Measurements from ENCODE around the gene RFC4. TPM values are rescaled to one million over a fixed set of nuclear protein-coding genes. Genes with fewer than 3 reads are reported as not detected.

The RFC4 gene
- total and polyA plus RNA-seq, 4 donors, result 21.7 to 35.1 (median 31.3) TPM

DNA sequence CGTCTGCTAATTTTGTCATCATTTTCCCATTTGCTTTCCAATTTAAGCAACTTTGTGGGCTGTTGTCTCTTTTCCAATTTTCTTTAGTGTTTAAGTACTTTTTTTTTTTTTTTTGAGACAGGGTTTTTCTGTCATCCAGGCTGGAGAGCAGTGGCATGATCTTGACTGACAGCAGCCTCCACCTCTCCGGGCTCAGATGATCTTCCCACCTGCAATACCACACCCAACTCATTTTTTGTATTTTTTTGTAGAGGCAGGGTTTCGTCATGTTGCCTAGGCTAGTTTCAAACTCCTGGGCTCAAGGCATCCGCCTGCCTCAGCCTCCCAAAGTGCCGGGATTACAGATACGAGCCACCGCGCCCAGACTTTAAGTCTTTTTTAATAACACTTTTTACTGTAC lies 49.1 kb downstream of the RFC4 start:
- 87% methylated on average over 3 of the region's 8 CpGs for WGBS (ENCODE audit: insufficient coverage)

DNA sequence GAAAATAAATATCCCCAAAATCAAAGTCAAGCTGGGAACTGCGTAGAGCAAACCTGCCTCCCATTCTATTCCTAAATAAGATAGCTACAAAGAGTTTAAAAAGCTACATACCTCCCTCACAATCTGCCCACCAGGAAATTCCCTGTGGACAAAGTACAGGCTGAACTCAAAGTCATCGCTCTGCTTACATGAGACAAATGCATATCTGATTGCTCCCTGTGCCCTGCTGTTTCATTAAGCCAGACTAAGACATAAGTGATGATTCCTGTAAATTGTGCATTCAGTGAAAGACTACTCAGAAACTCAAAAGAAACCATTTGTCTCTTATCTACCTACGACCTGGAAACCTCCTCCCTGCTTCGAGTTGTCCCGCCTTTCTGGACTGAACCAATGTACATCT lies 51.4 kb downstream of the RFC4 start:
- H3K27ac ChIP-seq (ENCODE audit: low read depth, low read length), result no peak overlapping the region
- 95% methylated on average over 5 of the region's 5 CpGs for WGBS (ENCODE audit: insufficient coverage)
- H3K36me3 ChIP-seq (ENCODE audit: control insufficient read depth, insufficient read depth, low read length), result no peaks in the 10 kb centered on the region
- no peak overlapping the region for H3K4me3 ChIP-seq (ENCODE audit: low read depth, low read length)
- DNase-seq (ENCODE audit: low read depth in 4 of 6, low spot score in 6 of 6), result no peak
- H3K4me1 ChIP-seq (ENCODE audit: control insufficient read depth, insufficient read depth, low read length), result no peaks in the 10 kb centered on the region
- no peaks in the 10 kb centered on the region for H3K27me3 ChIP-seq (ENCODE audit: control insufficient read depth, insufficient read depth, low read length)
- H3K9me3 ChIP-seq (ENCODE audit: control insufficient read depth, insufficient read depth, low read length), result no peaks in the 10 kb centered on the region

More for the DNA sequence above, 49.1 kb downstream of the RFC4 start:
- H3K27me3 ChIP-seq (ENCODE audit: control insufficient read depth, insufficient read depth, low read length), result no peaks in the 10 kb centered on the region
- no peak overlapping the region for H3K27ac ChIP-seq (ENCODE audit: low read depth, low read length)
- H3K4me1 ChIP-seq (ENCODE audit: control insufficient read depth, insufficient read depth, low read length), result no peaks in the 10 kb centered on the region
- no peaks in the 10 kb centered on the region for H3K36me3 ChIP-seq (ENCODE audit: control insufficient read depth, insufficient read depth, low read length)
- no peak for DNase-seq (ENCODE audit: low read depth in 4 of 6, low spot score in 6 of 6)
- H3K4me3 ChIP-seq (ENCODE audit: low read depth, low read length), result no peak overlapping the region
- no peaks in the 10 kb centered on the region for H3K9me3 ChIP-seq (ENCODE audit: control insufficient read depth, insufficient read depth, low read length)

DNA sequence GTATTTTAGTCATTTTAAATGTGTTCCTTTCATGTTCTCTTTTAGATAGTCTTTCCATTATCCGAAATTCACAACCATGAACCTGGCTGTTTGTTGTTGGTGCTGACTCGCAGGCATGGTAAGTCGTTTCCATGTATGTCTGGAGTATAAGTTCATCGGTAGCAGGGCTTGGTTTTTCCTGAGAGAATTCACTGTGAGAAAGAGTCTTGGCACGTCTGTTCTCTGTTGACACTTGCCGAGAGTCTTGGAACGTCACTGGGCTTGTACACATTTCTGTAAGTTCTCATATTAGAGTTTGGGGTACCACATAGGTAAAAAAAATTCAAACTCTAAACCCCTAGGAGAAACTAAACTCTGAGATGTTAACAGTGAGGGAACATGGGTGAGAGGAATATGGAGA lies 52.3 kb downstream of the RFC4 start:
- Histone ChIP-seq H3K27ac (ENCODE audit: low read depth, low read length) (no peak overlapping the region), H3K9me3 (ENCODE audit: control insufficient read depth, insufficient read depth, low read length) (no peaks in the 10 kb centered on the region), H3K36me3 (ENCODE audit: control insufficient read depth, insufficient read depth, low read length) (no peaks in the 10 kb centered on the region), H3K4me1 (ENCODE audit: control insufficient read depth, insufficient read depth, low read length) (no peaks in the 10 kb centered on the region), H3K4me3 (ENCODE audit: low read depth, low read length) (no peak overlapping the region), H3K27me3 (ENCODE audit: control insufficient read depth, insufficient read depth, low read length) (no peaks in the 10 kb centered on the region)
- 95% methylated on average over 3 of the region's 7 CpGs for WGBS (ENCODE audit: insufficient coverage)
- no peak for DNase-seq (ENCODE audit: low read depth in 4 of 6, low spot score in 6 of 6)

DNA sequence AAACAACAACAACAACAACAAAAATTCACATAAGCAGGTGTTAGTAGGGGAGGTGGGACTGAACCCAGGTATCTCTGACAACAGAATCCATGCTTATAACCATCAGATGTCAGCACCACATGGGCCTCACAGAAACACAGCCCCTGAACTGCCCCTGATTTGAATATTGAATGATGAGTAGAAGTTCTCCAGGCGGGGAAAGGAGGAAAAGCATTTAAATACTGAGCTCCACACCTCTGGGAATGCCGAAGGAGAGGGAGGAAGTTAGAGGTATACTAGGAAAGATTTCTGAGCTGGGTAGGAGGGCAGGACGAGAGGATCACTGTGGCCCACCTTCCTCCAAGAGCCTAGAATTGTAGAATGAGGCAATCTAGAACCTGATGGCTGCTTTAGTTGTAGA lies 54.8 kb downstream of the RFC4 start:
- Histone ChIP-seq H3K27me3 (ENCODE audit: control insufficient read depth, insufficient read depth, low read length) (no peaks in the 10 kb centered on the region), H3K36me3 (ENCODE audit: control insufficient read depth, insufficient read depth, low read length) (no peaks in the 10 kb centered on the region), H3K27ac (ENCODE audit: low read depth, low read length) (no peak overlapping the region), H3K4me1 (ENCODE audit: control insufficient read depth, insufficient read depth, low read length) (no peaks in the 10 kb centered on the region), H3K9me3 (ENCODE audit: control insufficient read depth, insufficient read depth, low read length) (no peaks in the 10 kb centered on the region), H3K4me3 (ENCODE audit: low read depth, low read length) (no peak overlapping the region)
- no peak for DNase-seq (ENCODE audit: low read depth in 4 of 6, low spot score in 6 of 6)
- WGBS (ENCODE audit: insufficient coverage), result 88% methylated on average over 2 of the region's 3 CpGs

DNA sequence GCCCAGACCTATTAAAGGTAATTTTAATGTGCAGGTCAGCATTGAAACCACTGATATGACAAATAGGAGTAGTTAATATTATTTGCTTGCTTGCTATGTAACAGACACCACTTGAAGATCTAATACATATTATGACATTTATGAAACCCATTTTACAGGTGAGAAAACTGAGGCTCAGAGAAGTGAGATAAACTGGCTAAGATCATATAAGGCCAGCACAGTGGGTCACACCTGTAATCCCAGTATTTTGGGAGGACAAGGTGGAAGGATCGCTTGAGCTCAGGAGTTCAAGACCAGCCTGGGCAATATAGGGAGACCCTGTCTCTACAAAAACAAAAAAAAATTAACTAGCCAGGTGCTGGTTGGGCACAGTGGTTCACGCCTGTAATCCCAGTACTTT lies 56.0 kb downstream of the RFC4 start:
- 100% methylated on average over 2 of the region's 2 CpGs for WGBS (ENCODE audit: insufficient coverage)
- H3K9me3 ChIP-seq (ENCODE audit: control insufficient read depth, insufficient read depth, low read length), result no peaks in the 10 kb centered on the region
- H3K4me1 ChIP-seq (ENCODE audit: control insufficient read depth, insufficient read depth, low read length), result no peaks in the 10 kb centered on the region
- H3K4me3 ChIP-seq (ENCODE audit: low read depth, low read length), result no peak overlapping the region
- no peak for DNase-seq (ENCODE audit: low read depth in 4 of 6, low spot score in 6 of 6)
- H3K27ac ChIP-seq (ENCODE audit: low read depth, low read length), result no peak overlapping the region
- no peaks in the 10 kb centered on the region for H3K36me3 ChIP-seq (ENCODE audit: control insufficient read depth, insufficient read depth, low read length)
- H3K27me3 ChIP-seq (ENCODE audit: control insufficient read depth, insufficient read depth, low read length), result no peaks in the 10 kb centered on the region

DNA sequence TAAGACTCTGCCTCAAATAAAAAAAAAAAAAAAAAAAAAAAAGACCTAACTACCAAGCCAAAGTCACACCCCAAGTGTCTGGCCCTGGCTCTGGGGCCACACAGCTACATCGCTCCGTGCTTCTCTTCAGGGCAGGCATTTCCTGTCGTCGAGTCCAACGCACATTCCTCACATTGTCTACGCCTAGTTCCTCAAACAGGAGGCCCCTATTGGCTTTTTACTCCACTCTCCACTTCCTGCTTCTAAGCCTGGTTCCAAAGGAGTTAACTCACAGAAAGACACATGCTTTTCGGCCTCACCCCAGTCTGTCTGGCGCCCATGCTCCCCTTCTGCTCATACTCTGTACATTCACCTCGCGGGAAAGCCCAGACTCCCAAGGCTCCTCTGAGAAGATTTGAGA lies 60.3 kb downstream of the RFC4 start:
- no peak overlapping the region for H3K4me3 ChIP-seq (ENCODE audit: low read depth, low read length)
- peak in 1 of 6 donors; percentile 16 for DNase-seq (ENCODE audit: low read depth in 4 of 6, low spot score in 6 of 6)
- no peak overlapping the region for H3K27ac ChIP-seq (ENCODE audit: low read depth, low read length)
- no peaks in the 10 kb centered on the region for H3K27me3 ChIP-seq (ENCODE audit: control insufficient read depth, insufficient read depth, low read length)
- H3K4me1 ChIP-seq (ENCODE audit: control insufficient read depth, insufficient read depth, low read length), result no peaks in the 10 kb centered on the region
- H3K9me3 ChIP-seq (ENCODE audit: control insufficient read depth, insufficient read depth, low read length), result no peaks in the 10 kb centered on the region
- H3K36me3 ChIP-seq (ENCODE audit: control insufficient read depth, insufficient read depth, low read length), result no peaks in the 10 kb centered on the region
- WGBS (ENCODE audit: insufficient coverage), result 53% methylated on average over 10 of the region's 10 CpGs

DNA sequence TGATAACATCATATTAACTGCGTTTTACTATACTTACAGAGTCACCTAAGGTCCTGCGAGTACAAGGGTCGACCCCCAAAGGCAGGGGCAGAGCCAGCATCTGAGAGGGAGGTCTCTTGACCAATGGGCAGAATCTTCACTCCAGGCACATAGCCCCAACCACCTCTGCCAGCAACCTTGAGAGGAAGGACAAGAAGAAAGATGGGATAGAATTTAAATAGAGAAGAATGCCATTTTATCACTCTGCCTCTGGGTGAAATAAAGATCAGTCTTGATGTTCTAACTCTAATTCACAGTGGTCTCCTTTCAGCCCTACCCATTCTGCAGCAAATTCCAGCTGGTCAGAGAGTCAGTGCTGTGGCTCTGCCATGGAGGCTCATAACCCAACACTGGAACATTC lies 62.6 kb downstream of the RFC4 start:
- no peak for DNase-seq (ENCODE audit: low read depth in 4 of 6, low spot score in 6 of 6)
- no CpG with 5 or more reads among the region's 3 CpGs for whole genome bisulfite sequencing (ENCODE audit: insufficient coverage)
- H3K4me3 ChIP-seq (ENCODE audit: low read depth, low read length), result no peak overlapping the region
- H3K27ac ChIP-seq (ENCODE audit: low read depth, low read length), result no peak overlapping the region
- no peaks in the 10 kb centered on the region for H3K4me1 ChIP-seq (ENCODE audit: control insufficient read depth, insufficient read depth, low read length)
- no peaks in the 10 kb centered on the region for H3K9me3 ChIP-seq (ENCODE audit: control insufficient read depth, insufficient read depth, low read length)
- no peaks in the 10 kb centered on the region for H3K27me3 ChIP-seq (ENCODE audit: control insufficient read depth, insufficient read depth, low read length)
- H3K36me3 ChIP-seq (ENCODE audit: control insufficient read depth, insufficient read depth, low read length), result no peaks in the 10 kb centered on the region

DNA sequence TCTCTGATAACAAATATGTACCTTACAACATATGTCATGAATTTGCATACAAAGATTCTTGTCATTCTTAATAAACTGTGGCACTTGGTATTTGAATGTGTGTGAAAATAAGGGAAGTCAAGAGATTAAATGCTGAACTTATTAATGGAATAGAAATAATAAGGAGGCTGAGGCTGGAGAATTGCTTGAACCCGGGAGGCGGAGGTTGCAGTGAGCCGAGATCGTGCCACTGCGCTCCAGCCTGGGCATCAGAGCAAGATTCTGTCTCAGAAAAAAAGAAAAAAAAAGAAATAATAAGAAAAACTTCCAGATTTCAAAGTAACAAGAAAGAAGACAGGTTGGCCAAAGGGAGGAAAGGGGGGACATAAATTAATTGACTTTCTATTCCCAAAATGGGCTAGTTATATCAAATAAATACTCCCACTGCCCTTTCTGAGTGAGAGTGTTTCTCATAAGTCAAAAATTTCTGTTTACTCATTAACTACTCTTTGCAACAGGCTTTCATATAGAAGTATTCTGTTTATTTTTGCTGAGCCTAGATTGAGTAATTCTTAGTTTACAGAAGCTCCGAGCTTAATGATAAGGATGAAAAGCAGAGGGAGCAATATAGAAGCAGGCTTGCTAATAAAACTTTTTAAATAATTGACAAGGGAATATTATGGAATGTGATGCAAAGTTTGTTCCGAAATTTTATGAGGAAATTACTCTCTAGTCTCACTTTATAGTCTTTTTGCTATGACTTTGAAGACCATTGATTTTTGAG lies 63.5 kb downstream of the RFC4 start:
- 100% methylated on average over 1 of the region's 7 CpGs for WGBS (ENCODE audit: insufficient coverage)
- no peaks in the 10 kb centered on the region for H3K9me3 ChIP-seq (ENCODE audit: control insufficient read depth, insufficient read depth, low read length)
- H3K27ac ChIP-seq (ENCODE audit: low read depth, low read length), result no peak overlapping the region
- H3K36me3 ChIP-seq (ENCODE audit: control insufficient read depth, insufficient read depth, low read length), result no peaks in the 10 kb centered on the region
- H3K4me1 ChIP-seq (ENCODE audit: control insufficient read depth, insufficient read depth, low read length), result no peaks in the 10 kb centered on the region
- peak in 1 of 6 donors; percentile 60 for DNase-seq (ENCODE audit: low read depth in 4 of 6, low spot score in 6 of 6)
- no peak overlapping the region for H3K4me3 ChIP-seq (ENCODE audit: low read depth, low read length)
- no peaks in the 10 kb centered on the region for H3K27me3 ChIP-seq (ENCODE audit: control insufficient read depth, insufficient read depth, low read length)
